K562 (cell line): ENCODE results near the gene FGF1. TPM values are rescaled to one million over a fixed set of nuclear protein-coding genes. Genes with fewer than 3 reads are reported as not detected.

ENCODE experiments used
- ATAC-seq: fragments of 200-7000 bp; cut with Tn5 transposase; 3 replicates; pipeline ENCODE4 v1.9.1; 2020; ENCODE audit warnings: moderate library complexity
- BruUV-seq: library from RNA; stranded (reverse); fragments of 400-500 nt; replicated peaks from 2 replicates; lab custom pipeline; 2021; lab: Mats Ljungman, UMichigan
- CTCF ChIA-PET: fragments of 300-600 bp; formaldehyde crosslinking; extraction: SDS; loops from one replicate; lab custom pipeline; 2021; ENCODE audit warnings: low intra/inter-chr PET ratio; lab: Yijun Ruan, JAX
- POLR2A ChIA-PET: fragments of 300-600, 350-650 bp; sonication (Branson Sonifier 250); formaldehyde crosslinking; extraction: SDS; loops from one replicate; lab custom pipeline; 2021; ENCODE audit warnings: antibody characterized with exemption, inconsistent platforms; lab: Yijun Ruan, JAX
- DNase-seq, 4 experiments: peaks; one replicate each; pipeline versions ENCODE4 v3.0.0 to v3.0.0-alpha.2; 2011 to 2018; ENCODE audit warnings: low spot score in 3 of 4, mixed read lengths in 3 of 4; ENCODE audit errors: extremely low read depth in 1 of 4
- FAIRE-seq: peaks from 2 replicates; lab custom pipeline; 2011; peaks lifted over from hg19 to GRCh38; lab: Jason Lieb, UNC
- H2AFZ ChIP-seq: 2 replicates; pipeline ENCODE4 v1.6.0; 2011; ENCODE audit warnings: low read depth, low read length, control low read depth, inconsistent platforms
- H3K27ac ChIP-seq: fragments of 200-600 bp; 3 replicates; pipeline ENCODE4 v1.8.0; 2011; ENCODE audit warnings: low read depth, mild to moderate bottlenecking, control low read depth, inconsistent platforms, low read length, moderate library complexity, mixed read lengths; ENCODE audit errors: extremely low read depth
- H3K27me3 ChIP-seq, 2 experiments: fragments of 300-600 bp in 1 of 2; 2 replicates in 1 of 2; 3 replicates in 1 of 2; pipeline versions ENCODE4 v1.6.0 to v1.8.0; 2011; ENCODE audit warnings: inconsistent platforms in 2 of 2, low read length in 2 of 2, mild to moderate bottlenecking in 1 of 2, mixed read lengths in 1 of 2, moderate library complexity in 1 of 2; ENCODE audit not compliant: control insufficient read depth in 2 of 2, insufficient read depth in 2 of 2
- H3K36me3 ChIP-seq: fragments of 300-600 bp; 3 replicates; pipeline ENCODE4 v1.8.0; 2011; ENCODE audit warnings: mild to moderate bottlenecking, low read length, inconsistent platforms; ENCODE audit not compliant: control insufficient read depth, insufficient read depth
- H3K4me1 ChIP-seq, 2 experiments: fragments of 200-600 bp in 1 of 2; replicated peaks in 1 of 2; 2 replicates in 1 of 2; 3 replicates in 1 of 2; pipeline versions ENCODE4 v1.5.1 to v1.8.0; 2011; ENCODE audit warnings: inconsistent platforms in 2 of 2, low read length in 2 of 2, mild to moderate bottlenecking in 1 of 2, mixed read lengths in 1 of 2, moderate library complexity in 1 of 2; ENCODE audit not compliant: control insufficient read depth in 2 of 2, insufficient read depth in 2 of 2
- H3K4me2 ChIP-seq: 2 replicates; pipeline ENCODE4 v1.6.1; 2011; ENCODE audit warnings: low read length, control low read depth, inconsistent platforms, mixed read lengths; ENCODE audit not compliant: insufficient read depth
- H3K4me3 ChIP-seq: fragments of 200-600 bp; sonication (generic), shearing (Covaris generic); 2 replicates; pipeline ENCODE4 v1.5.1; 2016; ENCODE audit warnings: control low read depth, inconsistent platforms
- H3K79me2 ChIP-seq: fragments of 200-600 bp; 3 replicates; pipeline ENCODE4 v1.8.0; 2011; ENCODE audit warnings: low read length, inconsistent platforms; ENCODE audit not compliant: control insufficient read depth, insufficient read depth
- H3K9ac ChIP-seq, 2 experiments: 2 replicates each; pipeline versions ENCODE4 v1.6.0 to v1.6.1; 2011; ENCODE audit warnings: low read depth in 2 of 2, low read length in 2 of 2, control low read depth in 1 of 2, inconsistent platforms in 1 of 2, mild to moderate bottlenecking in 1 of 2, mixed read lengths in 1 of 2; ENCODE audit not compliant: insufficient read depth in 1 of 2
- H3K9me1 ChIP-seq: one replicate; pipeline ENCODE4 v1.6.0; 2011; ENCODE audit warnings: inconsistent platforms, mild to moderate bottlenecking, low read length, moderate library complexity; ENCODE audit not compliant: control insufficient read depth, insufficient read depth
- H3K9me3 ChIP-seq: replicated peaks from 2 replicates; pipeline ENCODE4 v1.5.1; 2011; ENCODE audit warnings: low read depth, low read length, inconsistent platforms; ENCODE audit not compliant: control insufficient read depth, insufficient read depth
- H4K20me1 ChIP-seq: replicated peaks from 2 replicates; pipeline ENCODE4 v1.6.1; 2011; ENCODE audit warnings: low read length, inconsistent platforms, mixed read lengths; ENCODE audit not compliant: control insufficient read depth, insufficient read depth
- CBFB ChIP-seq: sonication (generic); formaldehyde crosslinking; IDR thresholded peaks from 2 replicates; pipeline ENCODE4 v1.4.0; 2020; ENCODE audit warnings: mild to moderate bottlenecking, missing genetic modification reagents
- WGBS: fragments of 100-300 bp; shearing (Covaris generic); methylation state at CpG from one replicate; pipeline ENCODE4 v1.1.6; 2016; ENCODE audit warnings: low coverage, mixed read lengths; ENCODE audit not compliant: insufficient coverage; ENCODE audit errors: missing lambda C conversion rate; 5-methylcytosine and 5-hydroxymethylcytosine counted together
- in situ Hi-C: fragments of 300-500 bp; cut with MboI; formaldehyde crosslinking; loops from 4 replicates; pipeline ENCODE4 v1.15.0; 2018; ENCODE audit warnings: inconsistent platforms, mixed read lengths
- intact Hi-C: fragments of 100-400 bp; cut with micrococcal nuclease; formaldehyde crosslinking; loops from 2 replicates; pipeline ENCODE4 v1.14.2; 2022
- polyA plus RNA-seq, 8 experiments: library from polyadenylated mRNA; depleted of rRNA in 4 of 8; stranded (reverse) in 5 of 8; unstranded in 3 of 8; fragments of >200 nt; fragmentation: Nextera tagmentation in 2 of 8; fragmentation: Illumina TruSeq in 1 of 8; extraction: Ambion mirVana in 2 of 8; extraction: Trizol in 1 of 8; gene quantifications; 2 replicates each; pipeline versions ENCODE4 v1.2.1 to v1.2.3, GENCODE V29; 2011 to 2014; ENCODE audit warnings: inconsistent platforms in 1 of 8, missing spikeins in 1 of 8
- total RNA-seq, 7 experiments: library from RNA; depleted of rRNA in 6 of 7; stranded (reverse); fragments of >200 nt in 6 of 7; fragmentation: Illumina TruSeq in 2 of 7; extraction: Trizol in 2 of 7; gene quantifications; 2 replicates each; pipeline versions ENCODE4 v1.2.1 to v1.2.3, GENCODE V29; 2011 to 2021; ENCODE audit warnings: low replicate concordance in 1 of 7
- TF ChIP-seq, protein P1 (sequence below): fragments of 450-650 bp; IDR thresholded peaks from 2 replicates; pipeline ENCODE4 v1.6.1; 2014; ENCODE audit warnings: low read depth, mild to moderate bottlenecking, moderate library complexity, borderline replicate concordance
- TF ChIP-seq, protein P2 (sequence below): fragments of 450-650 bp; formaldehyde crosslinking; IDR thresholded peaks from 2 replicates; pipeline ENCODE4 v1.4.0; 2020; ENCODE audit warnings: mild to moderate bottlenecking, mixed read lengths

Gene FGF1
- total and polyA plus RNA-seq, 9 of the 15 experiments (the other 6 are each of a cell fraction or from before 2014, with no cell fraction given): not detected

DNA sequence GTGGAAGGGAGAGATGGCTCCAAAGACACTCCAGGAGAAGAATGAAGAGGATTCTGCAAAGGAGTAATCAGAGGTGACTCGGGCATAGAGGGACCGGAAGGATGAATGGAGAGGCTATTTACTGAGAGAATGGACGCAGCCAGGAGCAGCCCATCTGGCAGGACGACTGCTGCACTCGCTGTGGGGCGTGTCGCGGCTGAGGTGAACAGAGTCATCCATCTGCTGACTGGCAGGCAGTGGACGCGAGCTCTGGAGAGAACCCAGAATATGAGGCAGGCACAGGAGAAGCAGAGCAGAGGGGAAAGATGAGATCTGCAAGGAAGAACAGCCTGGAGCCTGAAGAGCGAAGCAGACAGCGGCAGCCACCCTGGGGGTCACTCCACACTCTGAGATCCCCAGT is 16.4 kb downstream of the FGF1 start:
- Histone ChIP-seq H3K9ac (no peak overlapping the region), H4K20me1 (no peaks in the 10 kb centered on the region), H2AFZ (no peak overlapping the region), H3K4me3 (no peak overlapping the region), H3K27me3 (peaks cover 15 to 39% of the 10 kb centered on the region in 2 experiments; a peak in 4 of 5 replicates), H3K27ac (no peak overlapping the region), H3K9me1 (no peaks in the 10 kb centered on the region), H3K9me3 (no peaks in the 10 kb centered on the region), H3K79me2 (no peaks in the 10 kb centered on the region), H3K4me2 (no peak overlapping the region), H3K36me3 (no peaks in the 10 kb centered on the region), H3K4me1 (no peaks in the 10 kb centered on the region)
- FAIRE-seq (no peak), ATAC-seq (no peak), DNase-seq (no peak)
- POLR2A ChIA-PET: interaction anchor here (0.6 to 1.0 kb wide), 2 partner anchors 26 to 28 kb away, joined by 3 read pairs; no protein-coding TSS in a partner anchor
- WGBS: 1% methylated on average over 12 of the region's 12 CpGs
- no peak for TF ChIP-seq CBFB (CRISPR knock-in tag)
- in situ Hi-C loops (no loop called here), intact Hi-C loops (no loop called here)
- CTCF ChIA-PET: no interaction called here
- no TSS peak for BruUV-seq

DNA sequence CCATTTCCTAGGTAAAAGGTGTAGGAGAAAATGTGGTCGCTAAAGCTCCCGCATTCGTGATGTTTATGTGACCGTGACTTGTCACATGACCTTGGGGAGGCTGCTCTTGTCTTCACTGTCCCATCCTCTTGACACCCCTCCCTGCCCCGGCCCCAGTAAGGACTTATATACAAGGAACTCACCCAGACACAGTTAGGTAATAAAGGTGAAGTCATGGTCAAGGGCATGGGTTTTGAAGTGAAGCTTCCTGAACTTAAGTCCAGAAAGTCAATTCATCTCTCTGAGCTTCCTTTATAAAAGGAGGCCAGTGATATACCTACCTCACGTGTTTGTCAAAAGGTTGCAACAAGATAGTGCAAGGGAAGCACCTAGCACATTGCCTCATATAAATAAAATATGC is 17.6 kb downstream of the FGF1 start:
- Histone ChIP-seq H2AFZ (no peak overlapping the region), H3K4me2 (no peak overlapping the region), H3K36me3 (no peaks in the 10 kb centered on the region), H3K9me3 (no peaks in the 10 kb centered on the region), H3K9ac (no peak overlapping the region), H3K4me3 (no peak overlapping the region), H3K27ac (no peak overlapping the region), H3K4me1 (no peaks in the 10 kb centered on the region), H4K20me1 (no peaks in the 10 kb centered on the region), H3K79me2 (no peaks in the 10 kb centered on the region), H3K9me1 (no peaks in the 10 kb centered on the region), H3K27me3 (peaks cover 19 to 42% of the 10 kb centered on the region in 2 experiments; a peak in 4 of 5 replicates)
- in situ Hi-C loops (no loop called here), intact Hi-C loops (no loop called here)
- no peak for FAIRE-seq
- ChIA-PET POLR2A (interaction anchor here (0.6 to 1.2 kb wide), 3 partner anchors 10 to 739 kb away, joined by 3 to 4 read pairs (median 3); no protein-coding TSS in a partner anchor), CTCF (no interaction called here)
- 2% methylated on average over 6 of the region's 6 CpGs for WGBS
- no peak for ATAC-seq
- TF ChIP-seq, protein P1, sequence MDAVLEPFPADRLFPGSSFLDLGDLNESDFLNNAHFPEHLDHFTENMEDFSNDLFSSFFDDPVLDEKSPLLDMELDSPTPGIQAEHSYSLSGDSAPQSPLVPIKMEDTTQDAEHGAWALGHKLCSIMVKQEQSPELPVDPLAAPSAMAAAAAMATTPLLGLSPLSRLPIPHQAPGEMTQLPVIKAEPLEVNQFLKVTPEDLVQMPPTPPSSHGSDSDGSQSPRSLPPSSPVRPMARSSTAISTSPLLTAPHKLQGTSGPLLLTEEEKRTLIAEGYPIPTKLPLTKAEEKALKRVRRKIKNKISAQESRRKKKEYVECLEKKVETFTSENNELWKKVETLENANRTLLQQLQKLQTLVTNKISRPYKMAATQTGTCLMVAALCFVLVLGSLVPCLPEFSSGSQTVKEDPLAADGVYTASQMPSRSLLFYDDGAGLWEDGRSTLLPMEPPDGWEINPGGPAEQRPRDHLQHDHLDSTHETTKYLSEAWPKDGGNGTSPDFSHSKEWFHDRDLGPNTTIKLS: no peak
- TF ChIP-seq, protein P2, sequence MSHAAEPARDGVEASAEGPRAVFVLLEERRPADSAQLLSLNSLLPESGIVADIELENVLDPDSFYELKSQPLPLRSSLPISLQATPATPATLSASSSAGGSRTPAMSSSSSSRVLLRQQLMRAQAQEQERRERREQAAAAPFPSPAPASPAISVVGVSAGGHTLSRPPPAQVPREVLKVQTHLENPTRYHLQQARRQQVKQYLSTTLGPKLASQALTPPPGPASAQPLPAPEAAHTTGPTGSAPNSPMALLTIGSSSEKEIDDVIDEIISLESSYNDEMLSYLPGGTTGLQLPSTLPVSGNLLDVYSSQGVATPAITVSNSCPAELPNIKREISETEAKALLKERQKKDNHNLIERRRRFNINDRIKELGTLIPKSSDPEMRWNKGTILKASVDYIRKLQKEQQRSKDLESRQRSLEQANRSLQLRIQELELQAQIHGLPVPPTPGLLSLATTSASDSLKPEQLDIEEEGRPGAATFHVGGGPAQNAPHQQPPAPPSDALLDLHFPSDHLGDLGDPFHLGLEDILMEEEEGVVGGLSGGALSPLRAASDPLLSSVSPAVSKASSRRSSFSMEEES: peak; percentile 40
- BruUV-seq: no TSS peak
- no peak for DNase-seq
